ENCODE measurements around the gene GDI2. TPM values are rescaled to one million over a fixed set of nuclear protein-coding genes. Genes with fewer than 3 reads are reported as not detected.

Gene GDI2
- total RNA-seq, 1 donor from 2014 or later, result 173 TPM

DNA sequence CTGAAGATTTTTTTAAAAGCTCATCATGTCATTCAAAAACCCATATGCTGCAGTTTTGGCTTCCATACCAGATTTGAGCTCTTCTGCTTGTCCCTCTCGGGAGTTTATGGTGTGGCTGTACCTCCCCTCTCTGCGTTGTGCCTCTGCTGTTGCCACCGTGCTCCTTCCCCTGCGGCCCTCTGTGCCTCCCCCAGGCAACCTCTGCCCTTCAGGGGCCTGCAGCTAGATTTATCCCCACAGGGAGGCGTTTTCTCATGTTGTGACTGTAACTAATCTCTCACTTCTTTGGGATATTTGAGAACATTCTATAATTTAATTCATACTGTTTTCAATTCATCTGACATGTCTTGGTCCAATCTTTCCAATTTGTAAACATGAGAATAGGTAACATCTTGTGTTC is 75.9 kb downstream of the GDI2 start:
- H3K9me3 ChIP-seq, result no peaks in the 10 kb centered on the region
- peaks cover 11 to 31% of the 10 kb centered on the region in 2 donors for H3K36me3 ChIP-seq
- TF ChIP-seq, protein P1, sequence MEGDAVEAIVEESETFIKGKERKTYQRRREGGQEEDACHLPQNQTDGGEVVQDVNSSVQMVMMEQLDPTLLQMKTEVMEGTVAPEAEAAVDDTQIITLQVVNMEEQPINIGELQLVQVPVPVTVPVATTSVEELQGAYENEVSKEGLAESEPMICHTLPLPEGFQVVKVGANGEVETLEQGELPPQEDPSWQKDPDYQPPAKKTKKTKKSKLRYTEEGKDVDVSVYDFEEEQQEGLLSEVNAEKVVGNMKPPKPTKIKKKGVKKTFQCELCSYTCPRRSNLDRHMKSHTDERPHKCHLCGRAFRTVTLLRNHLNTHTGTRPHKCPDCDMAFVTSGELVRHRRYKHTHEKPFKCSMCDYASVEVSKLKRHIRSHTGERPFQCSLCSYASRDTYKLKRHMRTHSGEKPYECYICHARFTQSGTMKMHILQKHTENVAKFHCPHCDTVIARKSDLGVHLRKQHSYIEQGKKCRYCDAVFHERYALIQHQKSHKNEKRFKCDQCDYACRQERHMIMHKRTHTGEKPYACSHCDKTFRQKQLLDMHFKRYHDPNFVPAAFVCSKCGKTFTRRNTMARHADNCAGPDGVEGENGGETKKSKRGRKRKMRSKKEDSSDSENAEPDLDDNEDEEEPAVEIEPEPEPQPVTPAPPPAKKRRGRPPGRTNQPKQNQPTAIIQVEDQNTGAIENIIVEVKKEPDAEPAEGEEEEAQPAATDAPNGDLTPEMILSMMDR (IDR thresholded peaks at IDR 0.05), result no peak
- intact Hi-C loops (cut with DNase I), result no loop called here
- no peak for DNase-seq (ENCODE audit: low spot score in 2 of 2)
- no peaks in the 10 kb centered on the region for H3K27me3 ChIP-seq
- no peaks in the 10 kb centered on the region for H3K4me1 ChIP-seq
- H3K4me3 ChIP-seq, result no peak overlapping the region
- no peak overlapping the region for H3K27ac ChIP-seq

- intact Hi-C loops (cut with DNase I), result no loop called here
- H3K9me3 ChIP-seq, result no peaks in the 10 kb centered on the region
- H3K36me3 ChIP-seq, result peaks cover 12 to 32% of the 10 kb centered on the region in 2 donors
- H3K4me3 ChIP-seq, result no peak overlapping the region
- H3K4me1 ChIP-seq, result no peaks in the 10 kb centered on the region
- no peaks in the 10 kb centered on the region for H3K27me3 ChIP-seq
- TF ChIP-seq, protein P1 (IDR thresholded peaks at IDR 0.05), result no peak
- no peak for DNase-seq (ENCODE audit: low spot score in 2 of 2)
- H3K27ac ChIP-seq, result no peak overlapping the region
Observed at GRCh38 chr10:5736591-5736990, 76.6 kb downstream of the GDI2 start.

GRCh38 chr10:5735119-5735518 is 78.1 kb downstream of the GDI2 start:
- DNase-seq (ENCODE audit: low spot score in 2 of 2), result no peak
- H3K4me3 ChIP-seq, result no peak overlapping the region
- peaks cover 23 to 40% of the 10 kb centered on the region in 2 donors for H3K36me3 ChIP-seq
- no peaks in the 10 kb centered on the region for H3K27me3 ChIP-seq
- TF ChIP-seq, protein P1 (IDR thresholded peaks at IDR 0.05), result no peak
- intact Hi-C loops (cut with DNase I), result no loop called here
- no peaks in the 10 kb centered on the region for H3K9me3 ChIP-seq
- no peaks in the 10 kb centered on the region for H3K4me1 ChIP-seq
- H3K27ac ChIP-seq, result no peak overlapping the region

DNA sequence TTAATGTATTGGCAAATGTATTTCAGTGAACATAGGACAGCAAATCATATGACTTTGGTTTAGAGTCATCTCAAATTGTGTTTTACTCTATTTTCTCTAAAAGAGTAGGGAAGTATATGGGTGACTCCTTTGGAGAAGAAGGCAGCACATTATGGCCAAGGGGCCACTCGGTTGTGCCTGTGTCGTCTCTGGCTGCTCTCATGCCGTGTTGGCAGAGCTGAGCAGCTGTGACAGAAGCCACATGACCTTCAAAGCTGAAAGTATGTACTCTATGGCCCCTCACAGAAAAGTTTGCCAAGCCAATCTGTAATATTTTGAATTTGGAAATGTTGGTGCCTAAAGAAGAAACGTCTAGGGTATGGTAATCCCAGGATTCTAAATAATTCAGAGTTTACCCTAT is 81.1 kb downstream of the GDI2 start:
- H3K9me3 ChIP-seq, result no peaks in the 10 kb centered on the region
- intact Hi-C loops (cut with DNase I), result no loop called here
- DNase-seq (ENCODE audit: low spot score in 2 of 2), result no peak
- TF ChIP-seq, protein P1 (IDR thresholded peaks at IDR 0.05), result no peak
- no peak overlapping the region for H3K4me3 ChIP-seq
- no peaks in the 10 kb centered on the region for H3K4me1 ChIP-seq
- H3K27ac ChIP-seq, result no peak overlapping the region
- no peaks in the 10 kb centered on the region for H3K27me3 ChIP-seq
- peaks cover 16 to 44% of the 10 kb centered on the region in 2 donors for H3K36me3 ChIP-seq

DNA sequence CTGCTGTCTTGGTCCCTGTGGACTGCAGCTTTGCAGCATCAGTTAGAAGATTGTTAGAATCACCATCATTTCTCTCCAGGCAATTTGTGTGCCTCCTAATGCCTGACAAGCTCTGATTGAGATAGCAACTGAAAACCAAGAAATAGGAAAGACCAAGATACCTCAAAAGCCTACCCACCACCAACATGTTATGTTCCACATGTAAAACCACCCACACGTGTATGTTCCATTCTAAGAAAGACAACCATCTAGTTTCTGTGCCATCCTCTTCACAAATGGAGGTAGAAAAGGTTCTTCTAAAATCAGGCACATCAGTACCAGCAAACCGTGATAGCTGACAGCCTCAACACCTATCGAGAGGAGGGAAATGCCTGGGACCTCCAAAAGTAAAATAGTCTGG is 81.7 kb downstream of the GDI2 start:
- Histone ChIP-seq H3K4me3 (no peak overlapping the region), H3K4me1 (no peaks in the 10 kb centered on the region), H3K27me3 (no peaks in the 10 kb centered on the region), H3K36me3 (peaks cover 16 to 49% of the 10 kb centered on the region in 2 donors), H3K9me3 (no peaks in the 10 kb centered on the region), H3K27ac (no peak overlapping the region)
- TF ChIP-seq, protein P1 (IDR thresholded peaks at IDR 0.05), result no peak
- DNase-seq (ENCODE audit: low spot score in 2 of 2), result no peak
- intact Hi-C loops (cut with DNase I), result no loop called here

- Histone ChIP-seq H3K36me3 (peaks cover 16 to 49% of the 10 kb centered on the region in 2 donors), H3K4me1 (no peaks in the 10 kb centered on the region), H3K9me3 (no peaks in the 10 kb centered on the region), H3K27ac (no peak overlapping the region), H3K4me3 (no peak overlapping the region), H3K27me3 (no peaks in the 10 kb centered on the region)
- TF ChIP-seq, protein P1 (IDR thresholded peaks at IDR 0.05), result no peak
- no peak for DNase-seq (ENCODE audit: low spot score in 2 of 2)
- intact Hi-C loops (cut with DNase I), result no loop called here
Observed at GRCh38 chr10:5730766-5731165, 82.5 kb downstream of the GDI2 start.

Data from ascending aorta (tissue), 2 donors.